Breast epithelium (tissue), 3 donors: Measurements from ENCODE around the gene NDUFA3.

Experiments used
- POLR2A ChIP-seq: fragments of 450-650 bp; IDR thresholded peaks from one replicate; pipeline ENCODE4 v1.6.1; 2016; ENCODE audit warnings: antibody characterized with exemption, mild to moderate bottlenecking, moderate library complexity
- POLR2AphosphoS5 ChIP-seq, 3 donors: sonication (generic); formaldehyde crosslinking; IDR thresholded peaks; one replicate each; pipeline ENCODE4 v1.6.1; 2017; ENCODE audit warnings: antibody characterized with exemption in 3 of 3
- TF ChIP-seq, protein P1 (sequence below), 3 donors: fragments of 450-650 bp; IDR thresholded peaks; one replicate each; pipeline ENCODE4 v1.5.1; 2016 to 2017; ENCODE audit warnings: antibody characterized with exemption in 3 of 3, mild to moderate bottlenecking in 3 of 3, moderate library complexity in 3 of 3

DNA sequence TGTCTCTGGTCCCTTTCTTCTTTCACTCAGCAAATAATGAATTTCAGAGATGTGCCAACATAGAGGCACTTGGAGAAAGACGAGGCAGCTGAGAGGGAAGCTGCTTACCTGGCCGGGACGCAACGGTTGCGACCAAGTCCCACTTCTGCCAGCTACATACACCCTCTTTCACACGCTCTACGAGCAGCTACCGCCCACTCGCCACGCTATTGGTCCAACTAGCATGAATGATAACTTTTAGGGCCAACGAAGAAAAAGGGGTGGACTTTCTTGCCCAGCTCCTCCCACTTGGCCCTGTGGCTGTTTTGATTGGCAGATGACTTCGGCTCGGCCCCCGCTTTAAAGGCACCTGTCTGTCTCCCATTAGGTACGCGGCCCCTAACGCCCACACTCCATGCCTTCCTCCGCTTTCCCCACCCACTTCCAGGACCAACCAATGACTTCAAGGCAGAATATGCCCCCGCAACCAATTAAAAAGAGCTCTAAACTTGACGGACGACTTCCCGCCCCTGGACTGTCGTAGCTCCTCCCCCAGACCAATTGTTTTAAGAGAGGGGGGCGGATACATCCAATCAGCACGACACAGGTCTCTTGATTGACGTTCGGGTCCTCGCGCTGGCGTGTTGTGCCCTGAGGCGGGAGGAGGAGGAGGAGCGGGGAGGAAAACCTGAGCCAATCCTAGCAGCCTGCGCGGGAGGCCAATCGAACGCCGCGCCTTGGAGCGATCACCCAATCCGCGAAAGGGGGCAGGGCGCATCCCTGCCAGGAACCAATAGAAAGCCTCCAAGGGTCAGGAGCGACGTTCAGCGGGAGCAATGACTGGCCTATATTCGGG lies 34.4 kb downstream of the NDUFA3 start:
- TF ChIP-seq, protein P1, sequence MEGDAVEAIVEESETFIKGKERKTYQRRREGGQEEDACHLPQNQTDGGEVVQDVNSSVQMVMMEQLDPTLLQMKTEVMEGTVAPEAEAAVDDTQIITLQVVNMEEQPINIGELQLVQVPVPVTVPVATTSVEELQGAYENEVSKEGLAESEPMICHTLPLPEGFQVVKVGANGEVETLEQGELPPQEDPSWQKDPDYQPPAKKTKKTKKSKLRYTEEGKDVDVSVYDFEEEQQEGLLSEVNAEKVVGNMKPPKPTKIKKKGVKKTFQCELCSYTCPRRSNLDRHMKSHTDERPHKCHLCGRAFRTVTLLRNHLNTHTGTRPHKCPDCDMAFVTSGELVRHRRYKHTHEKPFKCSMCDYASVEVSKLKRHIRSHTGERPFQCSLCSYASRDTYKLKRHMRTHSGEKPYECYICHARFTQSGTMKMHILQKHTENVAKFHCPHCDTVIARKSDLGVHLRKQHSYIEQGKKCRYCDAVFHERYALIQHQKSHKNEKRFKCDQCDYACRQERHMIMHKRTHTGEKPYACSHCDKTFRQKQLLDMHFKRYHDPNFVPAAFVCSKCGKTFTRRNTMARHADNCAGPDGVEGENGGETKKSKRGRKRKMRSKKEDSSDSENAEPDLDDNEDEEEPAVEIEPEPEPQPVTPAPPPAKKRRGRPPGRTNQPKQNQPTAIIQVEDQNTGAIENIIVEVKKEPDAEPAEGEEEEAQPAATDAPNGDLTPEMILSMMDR (IDR thresholded peaks at IDR 0.05) = no peak
- TF ChIP-seq POLR2A (no peak), POLR2AphosphoS5 (IDR thresholded peaks at IDR 0.05) (peak in 1 of 3 donors; percentile 52)
